A549 (cell line): ENCODE data around the gene ZNF816.
"Not testable (repeated sequence)": the region's sequence is repeated elsewhere in the genome, so short reads cannot be mapped to it uniquely, and the experiment has no call there.

Experiments
- CBX8 ChIP-seq: fragments of 200-600 bp; sonication (generic); IDR thresholded peaks from 2 replicates; pipeline ENCODE4 v1.6.1; 2016
- EP300 ChIP-seq, 2 experiments: fragments of >200 bp; sonication (Bioruptor Twin); formaldehyde crosslinking; IDR thresholded peaks; 2 replicates in 1 of 2; 3 replicates in 1 of 2; pipeline ENCODE4 v1.6.1; 2016 to 2017
- JUN ChIP-seq, 2 experiments: fragments of >200 bp; sonication (Bioruptor Twin); formaldehyde crosslinking; IDR thresholded peaks; 2 replicates in 1 of 2; 3 replicates in 1 of 2; pipeline ENCODE4 v1.6.1; 2016 to 2017
- NPAS2 ChIP-seq: fragments of 250-450 bp; sonication (Bioruptor Pico); IDR thresholded peaks from 2 replicates; pipeline ENCODE4 v1.8.0; 2022; ENCODE audit warnings: mild to moderate bottlenecking, moderate library complexity, borderline replicate concordance
- POLR2A ChIP-seq: IDR thresholded peaks from 2 replicates; pipeline ENCODE4 v1.6.1; 2012; ENCODE audit warnings: mild to moderate bottlenecking, low read length
- RAD21 ChIP-seq, 2 experiments: fragments of >200 bp in 1 of 2; sonication (Bioruptor Twin) in 1 of 2; formaldehyde crosslinking in 1 of 2; IDR thresholded peaks in 1 of 2; conservative IDR thresholded peaks in 1 of 2; 2 replicates in 1 of 2; 3 replicates in 1 of 2; pipeline ENCODE4 v1.6.1; 2012 to 2018; ENCODE audit warnings: inconsistent platforms in 1 of 2
- ZFP36 ChIP-seq: fragments of 450-650 bp; IDR thresholded peaks from 2 replicates; pipeline ENCODE4 v1.6.1; 2014; ENCODE audit warnings: borderline replicate concordance; ENCODE audit not compliant: partially characterized antibody
- TF ChIP-seq, protein P1 (sequence below): fragments of >200 bp; sonication (Bioruptor Twin); formaldehyde crosslinking; IDR thresholded peaks from 3 replicates; pipeline ENCODE4 v1.5.1; 2016
- TF ChIP-seq, protein P2 (sequence below): IDR thresholded peaks from 2 replicates; pipeline ENCODE4 v1.6.1; 2012; ENCODE audit warnings: low read depth, borderline replicate concordance
- TF ChIP-seq, protein P3 (sequence below): fragments of 250-450 bp; sonication (Bioruptor Pico); IDR thresholded peaks from 2 replicates; pipeline ENCODE4 v1.5.0; 2020; ENCODE audit warnings: low read depth, mild to moderate bottlenecking, moderate library complexity

DNA sequence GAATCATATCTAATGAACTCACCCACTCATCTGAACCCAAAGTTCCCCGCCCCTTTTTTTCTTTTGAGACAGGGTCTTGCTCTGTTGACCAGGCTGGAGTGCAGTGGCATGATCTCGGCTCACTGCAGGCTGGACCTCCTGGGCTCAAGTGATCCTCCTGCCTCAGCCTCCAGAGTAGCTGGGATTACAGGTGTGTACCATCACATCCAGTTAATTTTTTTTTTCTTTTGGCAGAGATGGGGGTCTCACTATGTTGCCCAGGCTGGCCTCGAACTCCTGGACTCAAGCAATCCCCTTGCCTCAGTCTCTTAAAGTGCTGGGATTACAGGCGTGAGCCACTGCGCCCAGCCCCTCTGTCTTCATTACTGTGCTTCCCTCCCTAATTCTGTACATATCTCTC, 21.8 kb downstream of the ZNF816 start:
- TF ChIP-seq RAD21 (conservative IDR thresholded peaks at IDR 0.05 in 1 of 2, IDR thresholded peaks at IDR 0.05 in 1 of 2); NPAS2 (CRISPR knock-in tag); JUN (IDR thresholded peaks at IDR 0.05); POLR2A; EP300 (IDR thresholded peaks at IDR 0.05); ZFP36; CBX8: not testable (repeated sequence)
- TF ChIP-seq, protein P1, sequence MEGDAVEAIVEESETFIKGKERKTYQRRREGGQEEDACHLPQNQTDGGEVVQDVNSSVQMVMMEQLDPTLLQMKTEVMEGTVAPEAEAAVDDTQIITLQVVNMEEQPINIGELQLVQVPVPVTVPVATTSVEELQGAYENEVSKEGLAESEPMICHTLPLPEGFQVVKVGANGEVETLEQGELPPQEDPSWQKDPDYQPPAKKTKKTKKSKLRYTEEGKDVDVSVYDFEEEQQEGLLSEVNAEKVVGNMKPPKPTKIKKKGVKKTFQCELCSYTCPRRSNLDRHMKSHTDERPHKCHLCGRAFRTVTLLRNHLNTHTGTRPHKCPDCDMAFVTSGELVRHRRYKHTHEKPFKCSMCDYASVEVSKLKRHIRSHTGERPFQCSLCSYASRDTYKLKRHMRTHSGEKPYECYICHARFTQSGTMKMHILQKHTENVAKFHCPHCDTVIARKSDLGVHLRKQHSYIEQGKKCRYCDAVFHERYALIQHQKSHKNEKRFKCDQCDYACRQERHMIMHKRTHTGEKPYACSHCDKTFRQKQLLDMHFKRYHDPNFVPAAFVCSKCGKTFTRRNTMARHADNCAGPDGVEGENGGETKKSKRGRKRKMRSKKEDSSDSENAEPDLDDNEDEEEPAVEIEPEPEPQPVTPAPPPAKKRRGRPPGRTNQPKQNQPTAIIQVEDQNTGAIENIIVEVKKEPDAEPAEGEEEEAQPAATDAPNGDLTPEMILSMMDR, result not testable (repeated sequence)
- TF ChIP-seq, protein P2, sequence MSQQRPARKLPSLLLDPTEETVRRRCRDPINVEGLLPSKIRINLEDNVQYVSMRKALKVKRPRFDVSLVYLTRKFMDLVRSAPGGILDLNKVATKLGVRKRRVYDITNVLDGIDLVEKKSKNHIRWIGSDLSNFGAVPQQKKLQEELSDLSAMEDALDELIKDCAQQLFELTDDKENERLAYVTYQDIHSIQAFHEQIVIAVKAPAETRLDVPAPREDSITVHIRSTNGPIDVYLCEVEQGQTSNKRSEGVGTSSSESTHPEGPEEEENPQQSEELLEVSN, result not testable (repeated sequence)
- TF ChIP-seq, protein P3, sequence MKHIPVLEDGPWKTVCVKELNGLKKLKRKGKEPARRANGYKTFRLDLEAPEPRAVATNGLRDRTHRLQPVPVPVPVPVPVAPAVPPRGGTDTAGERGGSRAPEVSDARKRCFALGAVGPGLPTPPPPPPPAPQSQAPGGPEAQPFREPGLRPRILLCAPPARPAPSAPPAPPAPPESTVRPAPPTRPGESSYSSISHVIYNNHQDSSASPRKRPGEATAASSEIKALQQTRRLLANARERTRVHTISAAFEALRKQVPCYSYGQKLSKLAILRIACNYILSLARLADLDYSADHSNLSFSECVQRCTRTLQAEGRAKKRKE (CRISPR knock-in tag), result not testable (repeated sequence)
